WTC11 (cell line): ENCODE results near the gene LYPD1.
"Not testable (repeated sequence)": the region's sequence is repeated elsewhere in the genome, so short reads cannot be mapped to it uniquely, and the experiment has no call there.

Experiments used
- ATF3 ChIP-seq: sonication (generic); formaldehyde crosslinking; conservative IDR thresholded peaks from 2 replicates; pipeline ENCODE4 v1.8.1; 2022; ENCODE audit warnings: mild to moderate bottlenecking, missing genetic modification reagents
- CTCF ChIP-seq: fragments of 200-600 bp; IDR thresholded peaks from 2 replicates; pipeline ENCODE4 v1.8.0; 2022; ENCODE audit warnings: antibody characterized with exemption
- FOXJ3 ChIP-seq: sonication (generic); formaldehyde crosslinking; IDR thresholded peaks from 2 replicates; pipeline ENCODE4 v1.9.0; 2021; ENCODE audit warnings: missing genetic modification reagents, mild to moderate bottlenecking, borderline replicate concordance
- NFYB ChIP-seq: sonication (generic); formaldehyde crosslinking; conservative IDR thresholded peaks from 2 replicates; pipeline ENCODE4 v1.8.0; 2022; ENCODE audit warnings: low read depth, missing genetic modification reagents
- NR2C2 ChIP-seq: sonication (generic); formaldehyde crosslinking; IDR thresholded peaks from 2 replicates; pipeline ENCODE4 v1.8.0; 2022; ENCODE audit warnings: mild to moderate bottlenecking, missing genetic modification reagents
- PRDM15 ChIP-seq: sonication (generic); formaldehyde crosslinking; IDR thresholded peaks from 2 replicates; pipeline ENCODE4 v1.8.0; 2022; ENCODE audit warnings: missing genetic modification reagents
- SMAD3 ChIP-seq: sonication (generic); formaldehyde crosslinking; IDR thresholded peaks from 2 replicates; pipeline ENCODE4 v1.8.0; 2022; ENCODE audit warnings: missing genetic modification reagents, mild to moderate bottlenecking, borderline replicate concordance
- ZNF138 ChIP-seq: sonication (generic); formaldehyde crosslinking; conservative IDR thresholded peaks from 2 replicates; pipeline ENCODE4 v1.8.1; 2022; ENCODE audit warnings: mild to moderate bottlenecking, moderate library complexity, missing genetic modification reagents
- TF ChIP-seq, protein P1 (sequence below): sonication (generic); formaldehyde crosslinking; IDR thresholded peaks from 2 replicates; pipeline ENCODE4 v1.8.0; 2022; ENCODE audit warnings: mild to moderate bottlenecking, missing genetic modification reagents

GRCh38 chr2:132698347-132698746 is 28.3 kb upstream of the LYPD1 start:
- TF ChIP-seq, protein P1, sequence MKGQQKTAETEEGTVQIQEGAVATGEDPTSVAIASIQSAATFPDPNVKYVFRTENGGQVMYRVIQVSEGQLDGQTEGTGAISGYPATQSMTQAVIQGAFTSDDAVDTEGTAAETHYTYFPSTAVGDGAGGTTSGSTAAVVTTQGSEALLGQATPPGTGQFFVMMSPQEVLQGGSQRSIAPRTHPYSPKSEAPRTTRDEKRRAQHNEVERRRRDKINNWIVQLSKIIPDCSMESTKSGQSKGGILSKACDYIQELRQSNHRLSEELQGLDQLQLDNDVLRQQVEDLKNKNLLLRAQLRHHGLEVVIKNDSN (CRISPR knock-in tag) = not testable (repeated sequence)
- not testable (repeated sequence) for TF ChIP-seq CTCF; SMAD3 (CRISPR knock-in tag); ATF3; PRDM15 (CRISPR knock-in tag); NFYB (CRISPR knock-in tag); FOXJ3 (CRISPR knock-in tag); ZNF138 (CRISPR knock-in tag); NR2C2 (CRISPR knock-in tag)
